Activated CD8-positive, alpha-beta memory T cell treated with anti-CD3 and anti-CD28 coated beads, Interleukin-2, amount 50 U/mL, for 24 hours (primary cell): ENCODE results near the gene SLC2A2.

Experiments used
- DNase-seq: peaks from one replicate; pipeline ENCODE4 v3.0.0-alpha.2; 2020; ENCODE audit errors: extremely low read depth

SLC2A2 gene

DNA sequence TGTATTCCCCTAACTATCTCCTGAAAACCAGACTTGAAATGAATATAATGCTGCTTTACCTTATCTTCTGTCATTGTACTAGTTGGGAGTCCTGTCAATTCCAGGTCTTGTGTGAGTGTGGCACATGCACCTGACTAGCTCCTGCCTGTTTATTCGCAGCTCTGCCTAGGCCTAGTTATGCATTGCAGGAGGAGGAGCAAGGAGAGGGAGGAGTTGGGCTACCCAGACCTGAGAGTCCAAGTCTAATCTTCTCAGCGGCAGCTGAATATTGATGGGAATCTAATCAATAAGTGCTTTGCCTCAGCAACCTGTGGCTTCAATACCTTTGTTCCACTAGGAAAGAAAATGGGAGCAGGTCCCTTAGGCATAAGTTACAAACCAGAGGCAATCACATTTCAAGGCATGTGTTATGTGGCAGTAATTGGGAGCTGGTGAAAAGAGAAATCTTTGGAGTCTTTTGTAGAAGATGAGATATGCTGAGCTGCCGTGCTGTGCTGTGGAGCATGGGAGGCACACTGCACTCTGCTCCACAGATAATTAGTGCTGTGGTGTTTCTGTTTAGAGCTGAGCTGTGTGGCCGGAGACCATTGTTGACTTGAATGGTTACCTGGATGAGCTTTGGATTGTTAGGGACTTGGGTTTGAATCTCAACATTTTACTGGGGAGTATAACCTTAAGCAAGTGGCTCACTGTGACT, at the start of gene SLC2A2:
SLC2A2 (minus strand) TSS at position 124 of the 697 bp plus-strand sequence; CDS start at position 74, 50 bp downstream.
- no peak for DNase-seq

DNA sequence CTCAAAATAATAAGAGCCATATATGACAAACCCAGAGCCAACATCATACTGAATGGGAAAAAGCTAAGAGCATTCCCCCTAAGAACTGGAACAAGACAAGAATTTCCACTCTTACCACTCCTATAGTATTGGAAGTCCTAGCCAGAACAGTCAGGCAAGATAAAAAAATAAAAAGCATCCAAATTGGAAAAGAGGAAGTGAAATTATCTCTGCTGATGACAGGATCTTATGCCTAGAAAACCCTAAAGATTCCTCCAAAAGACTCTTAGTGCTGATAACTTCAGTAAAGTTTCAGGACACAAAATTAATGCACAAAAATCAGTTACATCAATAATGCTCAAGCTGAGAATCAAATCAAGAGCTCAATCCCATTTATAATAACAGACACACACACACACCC, 45.9 kb upstream of the SLC2A2 start:
- no peak for DNase-seq

DNA sequence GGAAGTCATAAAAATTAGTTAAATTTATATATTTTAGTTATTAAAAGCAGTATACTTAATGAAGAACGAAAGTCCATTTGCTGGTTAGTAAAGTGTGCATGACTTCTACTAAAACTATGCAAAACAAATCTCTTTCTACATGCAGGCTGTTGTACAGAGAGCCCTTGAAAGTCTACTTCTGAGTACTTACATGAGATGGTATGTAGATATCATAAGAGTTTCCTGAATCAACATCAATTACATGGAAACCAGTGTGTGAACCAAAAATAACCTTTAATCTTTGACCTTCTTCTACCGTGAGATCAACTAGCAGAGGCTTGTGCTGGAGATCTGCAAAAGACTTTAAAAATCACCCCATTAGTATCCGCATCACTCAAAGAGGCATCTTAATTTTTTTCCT, 42.1 kb upstream of the SLC2A2 start:
- no peak for DNase-seq

DNA sequence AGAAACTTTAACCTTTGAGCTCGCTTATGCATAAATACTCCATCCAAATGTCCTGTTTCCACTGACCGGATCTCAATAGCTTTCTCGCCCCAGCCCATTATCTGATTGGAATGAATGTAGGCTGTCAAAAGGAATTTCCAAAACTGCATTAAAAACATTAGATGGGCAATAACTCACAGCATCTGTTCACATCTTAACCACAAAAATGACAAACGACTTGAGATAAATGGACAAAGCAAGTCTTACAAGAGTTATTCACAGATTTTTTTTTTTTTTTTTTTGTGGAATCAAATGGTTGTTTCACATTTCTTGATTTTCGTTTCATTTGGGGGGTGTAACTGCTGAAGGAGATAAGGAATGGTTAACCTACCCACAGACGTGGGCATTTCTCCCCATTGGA, 39.7 kb upstream of the SLC2A2 start:
- DNase-seq, result no peak

DNA sequence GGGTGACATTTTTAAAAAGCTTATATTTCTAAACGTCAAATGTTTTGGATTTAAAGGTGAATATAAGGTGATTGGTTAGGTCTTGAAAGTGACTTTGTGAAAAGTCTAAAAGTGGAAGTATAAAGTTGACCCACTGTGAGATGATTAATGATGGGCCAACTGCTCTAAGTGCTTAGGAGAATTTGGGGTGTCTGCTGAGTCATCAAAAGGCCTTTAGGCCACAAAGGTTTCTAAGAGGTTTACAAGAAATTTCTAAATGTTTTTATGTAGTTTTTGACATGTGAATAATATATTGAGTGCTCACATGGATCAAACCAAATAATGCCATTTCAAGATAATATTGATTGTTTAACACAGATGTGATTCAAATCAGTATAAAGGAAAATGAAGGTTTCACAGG, 39.2 kb upstream of the SLC2A2 start:
- no peak for DNase-seq

DNA sequence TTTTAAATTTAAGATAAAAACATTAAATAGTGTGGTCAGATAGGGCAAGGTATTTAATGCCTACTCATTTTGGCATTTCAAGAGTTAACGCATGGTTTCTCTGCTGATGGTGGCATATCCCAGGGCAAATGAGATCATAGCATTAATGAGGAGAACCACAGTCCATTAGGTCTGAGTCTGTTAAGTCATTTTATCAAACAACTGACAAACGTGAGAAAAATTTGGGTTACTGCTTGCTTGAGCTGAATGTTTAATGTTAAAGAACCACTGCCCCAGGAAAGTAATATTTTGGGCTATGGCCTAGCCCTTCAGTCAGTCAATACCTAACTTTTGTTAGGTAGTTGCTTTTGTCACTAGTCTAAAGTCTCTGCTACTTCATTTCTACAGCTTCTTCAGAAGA, 37.9 kb upstream of the SLC2A2 start:
- DNase-seq, result no peak

DNA sequence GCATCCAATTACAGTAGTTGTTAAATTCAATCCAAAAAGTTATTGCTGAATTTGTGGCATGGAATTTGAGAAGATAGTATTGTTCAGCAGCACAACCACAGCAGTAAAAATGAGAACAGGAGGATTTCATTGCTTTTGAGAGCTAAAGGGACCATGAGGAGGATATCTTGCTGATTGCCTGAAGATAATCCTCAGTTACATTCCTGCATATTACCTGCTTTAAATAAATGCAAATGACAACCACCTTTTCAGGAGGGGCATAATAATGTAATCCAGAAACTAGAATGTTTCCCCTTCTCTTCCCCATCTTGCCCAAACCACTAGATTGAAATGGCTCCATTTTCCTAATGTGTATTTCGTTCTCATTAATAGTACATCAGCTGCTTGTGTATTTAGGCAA, 35.2 kb upstream of the SLC2A2 start:
- no peak for DNase-seq

DNA sequence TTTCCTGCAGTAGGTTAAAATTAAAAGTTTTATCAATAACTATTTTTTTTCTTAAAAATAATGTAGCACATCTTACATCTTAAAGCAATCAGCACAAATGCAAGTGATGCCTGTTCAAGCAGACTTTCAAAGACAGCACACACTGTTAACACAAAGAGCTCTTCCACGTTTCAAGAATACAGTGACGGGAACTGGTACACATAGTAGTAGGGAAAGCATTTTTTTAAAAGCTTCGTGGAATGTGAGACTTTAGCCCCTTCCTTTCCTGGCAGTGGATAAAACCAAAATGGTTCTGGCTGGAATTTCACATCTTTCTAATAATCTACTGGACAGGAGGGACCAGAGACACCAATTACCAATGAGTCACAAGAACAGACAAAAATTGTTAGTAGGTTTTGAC, 33.5 kb upstream of the SLC2A2 start:
- DNase-seq, result no peak

DNA sequence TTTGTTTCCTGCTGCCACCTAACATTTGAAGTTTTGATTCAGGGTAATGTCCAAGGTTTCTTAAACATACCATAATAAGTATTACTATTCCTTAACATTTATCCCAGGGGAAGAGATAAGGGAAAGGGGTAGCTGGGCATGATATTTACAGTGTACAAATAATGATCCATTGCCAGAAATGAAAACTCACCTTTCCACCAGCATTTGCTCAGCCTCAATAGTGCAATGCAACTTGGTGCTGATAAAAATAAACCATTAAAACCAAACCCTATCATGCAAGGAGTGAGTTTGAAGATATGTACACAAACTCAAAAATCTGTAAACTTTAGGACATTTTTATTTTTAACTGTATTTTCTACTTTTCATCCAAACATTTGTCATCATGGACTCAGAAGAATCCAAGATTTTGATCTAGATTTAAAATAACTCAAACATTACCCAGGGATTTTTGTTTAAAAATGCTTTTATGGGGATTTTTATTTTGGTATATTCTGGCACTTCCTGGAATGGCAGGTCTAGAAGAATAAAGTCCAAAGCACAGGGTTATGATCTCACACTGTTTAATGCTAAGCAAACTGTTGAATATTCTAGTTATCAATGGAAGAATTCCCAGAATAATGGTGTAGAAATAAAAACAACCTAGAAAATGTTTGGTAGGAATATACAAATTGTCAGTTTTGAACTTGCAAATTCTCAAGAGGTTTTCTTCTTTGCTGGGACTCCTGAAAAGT, 32.5 kb upstream of the SLC2A2 start:
- DNase-seq, result no peak

DNA sequence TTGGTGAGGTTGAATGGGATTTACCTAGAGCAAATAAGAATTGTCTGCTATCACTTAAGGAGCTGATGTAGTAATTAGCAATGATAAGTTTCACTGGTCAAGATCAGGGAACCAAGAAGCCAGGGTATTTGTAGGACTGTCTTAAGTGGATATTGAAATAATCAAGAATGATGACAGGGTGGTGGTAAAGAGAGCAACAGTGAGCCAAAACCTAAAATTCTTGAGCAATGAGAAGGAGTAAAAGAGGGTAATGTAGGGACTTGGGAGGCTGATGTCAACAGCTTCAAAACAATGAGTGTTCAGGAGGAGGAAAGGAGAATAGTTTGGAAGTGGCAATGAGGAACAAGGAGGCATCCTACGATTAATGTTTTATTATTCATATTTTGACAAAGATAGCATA, 31.5 kb upstream of the SLC2A2 start:
- DNase-seq, result no peak

DNA sequence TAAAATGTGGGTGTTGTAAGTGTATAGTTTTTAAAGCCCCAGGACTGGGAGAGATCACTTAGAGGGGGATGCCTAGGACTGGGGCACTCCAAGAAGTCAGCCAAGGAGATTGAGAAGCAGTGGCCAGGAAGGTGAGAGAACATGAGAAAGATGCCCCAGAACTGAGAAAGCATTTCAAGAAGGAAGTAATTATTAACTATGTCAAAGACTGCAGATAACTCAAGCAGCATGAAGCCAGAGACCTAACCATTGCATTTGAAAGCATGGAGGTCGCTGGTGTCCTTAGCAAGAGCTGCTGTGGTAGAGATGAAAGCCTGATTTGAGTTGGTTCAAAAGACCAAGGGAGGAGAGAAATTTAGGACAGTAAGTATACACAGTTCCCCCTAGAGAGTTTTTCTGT, 30.6 kb upstream of the SLC2A2 start:
- no peak for DNase-seq

DNA sequence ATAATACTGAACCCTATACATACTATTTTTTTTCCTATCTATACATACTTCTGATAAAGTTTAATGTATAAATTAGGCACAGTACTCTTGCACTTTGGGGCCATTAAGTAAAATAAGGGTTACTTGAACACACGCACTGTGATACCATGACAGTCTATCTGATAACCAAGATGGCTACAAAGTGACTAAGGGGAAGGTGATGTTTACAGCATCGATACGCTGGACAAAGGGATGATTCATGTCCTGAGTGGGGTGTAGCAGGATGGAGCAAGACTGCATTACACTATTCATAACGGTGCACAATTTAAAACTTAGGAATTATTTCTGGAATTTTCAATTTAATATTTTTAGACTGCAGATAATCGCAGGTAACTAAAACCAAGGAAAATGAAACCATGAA, 30.0 kb upstream of the SLC2A2 start:
- DNase-seq, result no peak

DNA sequence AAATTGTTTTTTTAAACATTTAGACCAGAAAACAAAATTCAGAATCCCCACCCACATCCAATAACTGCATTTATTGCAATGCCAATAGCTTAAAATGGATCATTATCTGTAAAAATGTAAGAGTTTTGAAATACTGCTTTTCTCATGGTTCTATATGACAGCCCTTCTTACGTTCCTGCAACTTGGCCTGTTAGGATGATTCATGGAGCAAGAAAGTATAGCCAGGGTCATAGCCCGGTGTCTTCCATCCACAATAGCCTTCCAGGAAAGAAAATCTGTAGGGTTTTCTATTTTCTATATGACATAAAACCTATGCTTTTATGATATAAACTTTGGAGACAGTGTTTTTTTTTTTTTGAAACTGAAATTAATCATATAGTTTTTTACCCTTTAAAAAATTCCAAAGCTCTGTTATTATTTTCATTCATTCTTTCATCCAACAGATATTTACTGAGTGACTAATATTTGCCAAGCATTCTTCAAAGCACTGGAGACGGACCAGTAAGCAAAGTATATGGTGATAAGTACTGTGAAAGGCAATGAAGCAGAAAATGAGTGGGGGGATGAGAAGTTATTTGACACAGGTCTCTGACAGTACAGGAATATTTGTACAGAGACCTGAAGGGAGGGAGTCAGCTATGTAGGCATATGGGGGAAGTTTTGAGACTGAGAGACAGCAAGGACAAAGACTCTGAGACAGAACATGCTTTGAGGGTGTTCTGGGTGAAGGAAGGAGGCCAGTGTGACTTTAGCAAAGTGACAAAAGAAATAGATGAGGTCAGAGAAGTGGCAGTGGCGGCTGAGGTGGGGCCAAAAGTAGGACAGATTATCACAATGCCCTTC, 29.0 kb upstream of the SLC2A2 start:
- DNase-seq, result no peak

DNA sequence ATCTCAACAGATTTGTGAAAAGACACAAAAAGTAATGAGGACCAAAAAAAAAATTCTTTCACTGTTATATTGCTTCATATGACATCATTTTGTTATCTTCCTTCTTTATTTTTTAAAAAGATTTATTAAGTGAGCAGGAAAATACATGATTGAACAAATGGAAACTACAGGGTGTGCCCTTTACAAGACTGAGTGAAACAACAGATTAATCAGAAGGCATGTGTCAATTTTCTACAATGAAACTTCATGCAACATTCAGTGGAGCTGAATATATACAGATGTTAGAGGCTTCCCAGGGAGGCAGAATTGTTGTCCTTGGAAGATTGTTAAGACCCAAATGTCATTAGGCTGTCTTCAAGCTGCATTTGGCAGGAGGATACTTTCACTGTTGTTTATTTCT, 28.4 kb upstream of the SLC2A2 start:
- DNase-seq, result no peak

DNA sequence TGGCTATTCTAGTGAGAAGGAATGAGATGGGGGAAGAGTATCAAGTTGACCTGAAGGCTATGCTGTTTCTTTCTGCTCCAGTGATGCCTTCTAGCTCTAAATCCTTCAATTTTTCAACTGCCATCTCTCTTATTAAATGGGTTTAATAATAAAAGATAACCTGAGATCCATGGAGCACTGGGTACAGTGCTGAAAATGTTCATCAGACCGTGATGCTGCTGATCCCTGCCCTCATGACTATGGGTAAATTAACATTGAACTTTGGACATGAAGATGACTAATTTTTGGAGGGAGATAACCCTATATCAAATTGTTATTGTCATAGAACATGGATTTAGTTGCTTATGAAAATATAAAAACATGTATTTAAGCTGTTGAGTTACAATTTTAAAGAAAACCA, 27.7 kb upstream of the SLC2A2 start:
- DNase-seq, result no peak

DNA sequence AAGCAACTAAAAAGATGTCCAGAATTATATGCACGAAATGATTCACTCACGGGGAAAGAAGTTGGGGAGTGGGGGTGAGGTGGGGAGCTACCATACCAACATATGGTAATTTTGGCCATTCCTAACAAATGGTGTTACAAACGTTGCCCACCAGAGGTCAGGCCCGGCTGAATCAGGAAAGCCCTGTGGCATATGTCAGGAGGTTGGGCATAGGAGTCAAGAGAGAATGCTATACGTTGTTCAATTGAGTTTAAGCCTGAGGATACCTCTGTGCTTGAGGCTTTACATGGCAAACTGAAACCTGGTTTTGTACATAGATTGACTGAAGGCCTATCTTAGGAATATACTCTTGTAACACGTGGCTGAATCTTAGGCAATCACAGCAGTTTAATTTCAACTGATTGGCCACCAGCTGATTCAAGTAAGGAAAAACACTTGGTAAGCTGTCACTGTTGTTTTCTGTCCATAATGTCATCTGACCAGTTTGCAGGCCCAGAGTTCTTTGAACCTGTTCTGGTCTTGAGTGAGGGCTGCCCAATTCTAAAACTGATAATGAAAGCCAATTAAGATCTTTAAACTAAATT, 23.4 kb upstream of the SLC2A2 start:
- no peak for DNase-seq

DNA sequence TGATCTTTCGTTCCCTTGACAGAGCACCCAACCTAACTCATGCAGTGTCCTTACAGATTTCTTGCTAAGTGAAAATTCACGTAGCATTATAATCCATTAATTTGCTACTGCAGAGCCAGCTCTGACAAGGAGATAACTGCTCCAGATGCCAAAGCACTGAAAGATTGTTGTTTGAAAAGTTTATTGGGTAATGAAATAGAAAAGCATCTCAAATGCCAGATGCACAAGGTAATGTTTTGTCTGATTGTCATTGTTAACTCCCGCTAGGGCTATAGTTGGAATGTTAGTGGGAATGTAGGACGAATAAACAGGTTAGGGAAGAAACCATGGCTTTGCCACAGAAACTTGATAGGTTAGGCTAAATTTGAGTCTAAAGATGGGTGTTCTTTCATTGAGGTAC, 20.2 kb upstream of the SLC2A2 start:
- no peak for DNase-seq

DNA sequence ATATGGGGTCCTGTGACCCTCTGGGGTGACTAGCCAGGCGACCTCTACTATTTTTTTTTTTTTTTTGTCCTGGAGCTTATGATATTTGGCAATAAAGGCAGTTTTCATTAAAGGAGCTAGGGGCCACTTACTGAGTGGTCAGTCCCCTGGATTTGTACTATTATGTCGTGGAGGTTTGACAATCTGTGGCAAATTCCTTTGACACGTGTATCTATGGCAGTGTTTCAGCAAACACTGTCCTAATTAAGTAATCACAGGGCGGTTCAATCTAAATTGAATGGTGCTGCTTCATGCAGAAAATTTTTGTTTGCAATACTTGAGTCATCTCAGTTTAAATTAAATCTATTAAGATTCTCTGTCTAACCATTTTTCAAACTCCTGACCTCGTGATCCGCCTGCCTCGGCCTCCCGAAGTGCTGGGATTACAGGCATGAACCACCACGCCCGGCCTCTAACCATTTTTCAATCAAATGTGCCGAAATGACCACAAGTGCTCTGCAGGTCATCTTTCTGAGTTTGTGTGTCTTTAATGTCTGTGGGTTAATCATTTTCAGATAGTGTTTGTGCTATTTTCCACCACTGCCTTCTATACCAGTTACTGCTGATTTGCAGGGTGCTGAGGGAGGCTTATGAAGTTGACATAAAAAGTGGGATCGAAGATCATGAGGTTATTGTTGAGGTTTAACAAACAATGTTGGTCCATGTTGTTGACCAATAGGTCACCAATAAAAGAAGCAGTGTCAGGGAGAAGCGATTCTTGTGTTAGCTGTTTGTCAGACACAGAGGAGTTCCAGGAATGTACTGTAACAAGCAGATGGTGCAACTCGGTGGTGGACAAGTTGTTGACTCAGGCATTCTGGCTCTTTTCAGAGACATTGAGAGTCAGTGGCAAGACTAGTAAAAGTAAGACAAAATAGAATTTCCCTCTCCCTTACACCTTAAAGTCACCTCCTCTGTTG, 18.6 kb upstream of the SLC2A2 start:
- DNase-seq, result no peak

DNA sequence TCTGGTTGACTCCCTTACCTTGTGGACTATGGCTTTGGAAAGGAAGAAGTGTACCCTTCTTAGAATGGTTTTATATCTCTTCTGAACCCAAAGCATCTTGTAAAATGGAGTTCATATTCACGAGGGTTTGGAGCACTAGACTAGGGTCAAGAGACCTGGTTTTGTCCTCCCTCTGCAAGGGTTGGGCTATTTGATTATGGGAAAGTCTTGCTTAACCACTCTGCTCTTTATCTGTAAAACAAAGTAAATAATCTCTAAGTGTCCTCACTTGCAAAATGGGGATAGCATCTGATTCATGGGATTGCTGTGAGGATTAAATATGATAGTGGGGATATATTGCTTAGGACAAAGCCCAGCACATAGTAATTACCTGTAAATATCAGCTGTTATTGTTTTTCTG, 17.9 kb upstream of the SLC2A2 start:
- DNase-seq, result no peak

DNA sequence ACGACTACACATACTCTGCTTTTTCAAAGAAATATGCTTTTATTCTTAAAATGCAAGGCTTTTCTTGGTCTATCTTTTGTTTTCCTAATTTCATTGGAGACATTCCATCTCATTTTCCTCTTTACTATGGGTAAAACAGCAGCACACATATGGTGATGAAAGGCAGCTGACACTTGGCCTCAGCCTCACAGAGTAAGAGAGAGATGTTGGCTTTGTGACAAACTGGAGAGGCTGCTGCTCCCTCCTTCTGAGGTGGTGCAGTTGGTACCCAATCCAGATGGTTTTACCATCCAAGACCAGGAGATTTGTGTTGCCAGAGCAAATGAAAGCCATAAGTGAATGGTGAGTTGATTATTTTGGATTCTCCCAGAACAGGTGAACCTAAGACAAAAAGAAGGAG, 13.2 kb upstream of the SLC2A2 start:
- DNase-seq, result no peak

DNA sequence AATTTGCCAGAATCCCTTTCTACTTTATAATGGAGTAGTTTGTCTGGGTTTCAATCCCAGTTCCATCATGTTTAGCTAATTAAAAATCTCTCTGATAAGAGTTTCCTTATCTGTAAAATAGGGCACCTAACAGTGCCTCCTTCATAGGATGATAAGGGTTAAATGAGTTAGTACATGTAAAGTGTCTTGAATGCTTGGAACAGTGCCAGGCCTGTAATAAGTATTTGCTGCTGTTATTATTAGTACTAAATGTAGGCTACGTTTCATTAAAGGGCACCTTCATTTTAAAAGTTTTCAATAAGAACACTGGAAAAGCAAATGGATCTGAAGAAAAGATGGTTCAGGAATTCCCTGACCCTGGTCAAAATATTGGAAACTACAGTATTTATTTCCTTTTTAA, 11.8 kb upstream of the SLC2A2 start:
- no peak for DNase-seq
